ENCODE measurements around the gene NFATC2. TPM values are rescaled to one million over a fixed set of nuclear protein-coding genes. Genes with fewer than 3 reads are reported as not detected.

NFATC2 gene
- total and polyA plus RNA-seq, 7 donors = 1.4 to 16.9 (median 5.0) TPM

DNA sequence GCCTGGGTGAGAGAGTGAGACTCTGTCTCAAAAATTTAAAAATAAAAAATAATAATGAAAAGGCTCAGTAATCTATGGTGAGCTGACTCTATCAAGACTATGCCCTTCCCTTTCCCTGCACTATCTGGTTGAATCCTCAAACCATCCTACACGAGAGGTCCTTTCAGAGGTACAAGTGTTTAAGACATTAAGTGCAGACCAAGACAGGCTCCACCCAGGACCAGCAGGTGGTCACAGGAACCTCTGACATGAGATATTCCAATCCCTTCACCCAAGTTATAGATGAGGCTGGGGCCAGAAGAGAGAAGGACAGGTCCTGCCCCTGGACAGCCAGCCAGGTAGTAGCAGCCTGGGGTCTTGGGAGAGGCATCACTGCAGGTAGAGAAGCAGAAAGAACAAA lies 182.6 kb downstream of the NFATC2 start:
- Histone ChIP-seq H3K36me3 (no peaks in the 10 kb centered on the region), H3K27me3 (no peaks in the 10 kb centered on the region), H3K9me3 (no peaks in the 10 kb centered on the region), H3K4me3 (no peak overlapping the region), H3K4me1 (no peaks in the 10 kb centered on the region), H3K27ac (no peak overlapping the region)
- TF ChIP-seq POLR2A (IDR thresholded peaks at IDR 0.05) (no peak), EP300 (IDR thresholded peaks at IDR 0.05) (no peak), POLR2AphosphoS5 (IDR thresholded peaks at IDR 0.05) (no peak)
- TF ChIP-seq, protein P1, sequence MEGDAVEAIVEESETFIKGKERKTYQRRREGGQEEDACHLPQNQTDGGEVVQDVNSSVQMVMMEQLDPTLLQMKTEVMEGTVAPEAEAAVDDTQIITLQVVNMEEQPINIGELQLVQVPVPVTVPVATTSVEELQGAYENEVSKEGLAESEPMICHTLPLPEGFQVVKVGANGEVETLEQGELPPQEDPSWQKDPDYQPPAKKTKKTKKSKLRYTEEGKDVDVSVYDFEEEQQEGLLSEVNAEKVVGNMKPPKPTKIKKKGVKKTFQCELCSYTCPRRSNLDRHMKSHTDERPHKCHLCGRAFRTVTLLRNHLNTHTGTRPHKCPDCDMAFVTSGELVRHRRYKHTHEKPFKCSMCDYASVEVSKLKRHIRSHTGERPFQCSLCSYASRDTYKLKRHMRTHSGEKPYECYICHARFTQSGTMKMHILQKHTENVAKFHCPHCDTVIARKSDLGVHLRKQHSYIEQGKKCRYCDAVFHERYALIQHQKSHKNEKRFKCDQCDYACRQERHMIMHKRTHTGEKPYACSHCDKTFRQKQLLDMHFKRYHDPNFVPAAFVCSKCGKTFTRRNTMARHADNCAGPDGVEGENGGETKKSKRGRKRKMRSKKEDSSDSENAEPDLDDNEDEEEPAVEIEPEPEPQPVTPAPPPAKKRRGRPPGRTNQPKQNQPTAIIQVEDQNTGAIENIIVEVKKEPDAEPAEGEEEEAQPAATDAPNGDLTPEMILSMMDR (IDR thresholded peaks at IDR 0.05) = no peak
- intact Hi-C loops (cut with DNase I) = no loop called here
- WGBS, 2 donors = 76 to 84% methylated on average over 1 of the region's 1 CpG
- no peak for DNase-seq

DNA sequence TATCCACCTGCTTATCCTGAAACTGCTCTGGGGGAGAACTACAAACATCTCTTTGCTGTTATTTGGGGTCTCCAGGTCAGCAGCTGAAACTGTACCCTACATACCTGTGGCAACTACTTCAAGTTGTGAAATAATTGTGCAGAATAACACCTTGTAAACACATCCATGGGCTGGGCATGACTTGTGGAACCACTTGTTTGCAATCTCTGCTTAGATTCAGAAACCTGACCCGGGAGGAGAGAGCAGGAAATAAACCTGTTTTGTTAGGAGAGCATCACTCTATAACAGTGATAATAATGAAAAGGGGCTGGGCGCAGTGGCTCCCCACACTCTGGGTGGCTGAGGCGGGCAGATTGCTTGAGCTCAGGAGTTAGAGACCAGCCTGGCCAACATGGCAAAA lies 183.1 kb downstream of the NFATC2 start:
- H3K4me3 ChIP-seq = no peak overlapping the region

DNA sequence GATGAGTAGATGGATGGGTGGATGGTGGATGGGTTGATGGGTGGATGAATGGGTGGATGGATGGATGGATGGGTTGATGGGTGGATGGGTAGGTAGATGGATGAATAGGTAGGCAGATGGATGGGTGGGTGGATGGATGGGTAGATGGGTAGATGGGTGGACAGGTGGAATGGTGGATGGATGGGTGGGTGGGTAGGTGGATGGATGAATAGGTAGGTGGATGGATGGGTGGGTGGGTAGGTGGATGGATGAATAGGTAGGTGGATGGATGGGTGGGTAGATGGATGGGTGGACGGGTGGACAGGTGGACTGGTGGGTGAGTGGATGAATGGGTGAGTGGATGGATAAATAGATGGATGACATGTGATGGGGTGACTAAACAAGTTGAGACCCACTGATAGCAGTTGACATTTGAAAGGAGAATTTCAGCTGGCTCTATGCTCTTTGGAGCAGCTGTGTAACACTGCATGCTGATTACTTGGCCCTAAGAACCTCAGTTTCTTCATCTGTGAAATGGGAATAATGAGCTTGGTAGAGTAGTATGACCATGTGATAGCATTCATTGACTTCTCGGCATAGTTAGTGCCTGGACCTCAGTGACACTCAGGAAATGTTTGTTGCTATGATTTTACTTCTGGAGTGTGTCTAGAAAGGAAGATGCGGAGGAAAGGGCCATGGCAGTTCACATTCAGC lies 184.3 kb downstream of the NFATC2 start:
- Histone ChIP-seq H3K4me1 (no peaks in the 10 kb centered on the region), H3K4me3 (no peak overlapping the region), H3K27me3 (no peaks in the 10 kb centered on the region), H3K36me3 (no peaks in the 10 kb centered on the region), H3K27ac (no peak overlapping the region), H3K9me3 (no peaks in the 10 kb centered on the region)
- TF ChIP-seq POLR2AphosphoS5 (IDR thresholded peaks at IDR 0.05) (no peak), EP300 (IDR thresholded peaks at IDR 0.05) (no peak), POLR2A (IDR thresholded peaks at IDR 0.05) (no peak)
- TF ChIP-seq, protein P1 (IDR thresholded peaks at IDR 0.05) = no peak
- intact Hi-C loops (cut with DNase I) = no loop called here
- WGBS, 2 donors = 88 to 91% methylated on average over 3 of the region's 3 CpGs
- DNase-seq = no peak

More for the DNA sequence above, 183.1 kb downstream of the NFATC2 start:
- 65 to 83% methylated on average over 3 of the region's 3 CpGs for WGBS, 2 donors
- Histone ChIP-seq H3K4me1 (no peaks in the 10 kb centered on the region), H3K27ac (no peak overlapping the region), H3K36me3 (no peaks in the 10 kb centered on the region), H3K9me3 (no peaks in the 10 kb centered on the region), H3K27me3 (no peaks in the 10 kb centered on the region)
- no peak for TF ChIP-seq POLR2A (IDR thresholded peaks at IDR 0.05)
- TF ChIP-seq, protein P1 (IDR thresholded peaks at IDR 0.05) = no peak
- intact Hi-C loops (cut with DNase I) = no loop called here
- no peak for DNase-seq

DNA sequence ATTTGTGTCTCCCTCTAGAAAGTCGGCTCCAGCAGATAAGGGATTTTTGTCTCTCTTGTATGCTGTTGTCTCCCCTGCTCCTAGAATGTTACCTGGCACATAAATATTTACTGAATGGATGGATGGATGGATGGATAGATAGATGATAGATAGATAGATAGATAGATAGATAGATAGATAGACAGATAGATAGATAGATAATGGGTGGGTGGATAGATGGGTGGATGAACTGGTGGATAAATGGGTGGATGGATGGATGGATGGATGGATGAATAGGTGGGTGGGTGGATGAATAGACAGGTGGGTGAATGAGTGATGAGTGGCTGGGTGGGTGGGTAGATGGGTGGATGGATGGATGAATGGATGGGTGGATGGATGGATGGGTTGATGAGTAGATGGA lies 185.0 kb downstream of the NFATC2 start:
- intact Hi-C loops (cut with DNase I) = no loop called here
- no peak overlapping the region for H3K27ac ChIP-seq
- WGBS, 2 donors = 81 to 84% methylated on average over 1 of the region's 1 CpG
- no peaks in the 10 kb centered on the region for H3K27me3 ChIP-seq
- H3K4me3 ChIP-seq = no peak overlapping the region
- no peaks in the 10 kb centered on the region for H3K9me3 ChIP-seq
- no peaks in the 10 kb centered on the region for H3K4me1 ChIP-seq
- H3K36me3 ChIP-seq = no peaks in the 10 kb centered on the region
- TF ChIP-seq POLR2A (IDR thresholded peaks at IDR 0.05) = no peak
- DNase-seq = no peak

DNA sequence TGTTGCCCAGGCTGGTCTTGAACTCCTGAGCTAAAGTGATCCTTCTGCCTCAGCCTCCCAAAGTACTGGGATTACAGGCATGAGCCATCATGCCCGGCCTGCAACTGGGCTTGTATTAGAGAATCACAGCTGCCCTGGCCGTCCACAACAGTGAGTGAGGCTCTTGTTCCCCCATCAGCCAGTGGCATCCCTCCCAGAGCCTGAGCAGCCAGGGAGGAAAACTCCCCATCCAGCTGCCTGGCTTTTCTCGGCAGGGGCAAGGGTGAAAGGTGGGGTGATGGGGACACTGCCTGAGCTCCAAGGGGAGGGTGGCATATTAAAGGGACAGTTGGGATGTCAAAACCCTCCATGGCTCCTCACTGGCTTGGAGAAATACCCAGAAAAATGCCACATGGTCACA lies 185.6 kb downstream of the NFATC2 start:
- H3K4me1 ChIP-seq = no peaks in the 10 kb centered on the region
- 56 to 84% methylated on average over 3 of the region's 3 CpGs for WGBS, 2 donors
- no peaks in the 10 kb centered on the region for H3K27me3 ChIP-seq
- DNase-seq = no peak
- no peaks in the 10 kb centered on the region for H3K36me3 ChIP-seq
- H3K27ac ChIP-seq = no peak overlapping the region
- intact Hi-C loops (cut with DNase I) = no loop called here
- TF ChIP-seq EP300 (IDR thresholded peaks at IDR 0.05) (no peak), POLR2AphosphoS5 (IDR thresholded peaks at IDR 0.05) (no peak), POLR2A (IDR thresholded peaks at IDR 0.05) (no peak)
- TF ChIP-seq, protein P1 (IDR thresholded peaks at IDR 0.05) = no peak
- no peaks in the 10 kb centered on the region for H3K9me3 ChIP-seq
- no peak overlapping the region for H3K4me3 ChIP-seq
